HG02970 (cell line): ENCODE data around the gene GNAI3.
"Not testable (repeated sequence)": the region's sequence is repeated elsewhere in the genome, so short reads cannot be mapped to it uniquely, and the experiment has no call there.

ENCODE experiments used
- ATAC-seq: cut with Tn5 transposase; IDR thresholded peaks from one replicate; pipeline ENCODE4 v1.9.1; 2021; ENCODE audit warnings: mild to moderate bottlenecking, moderate library complexity, moderate number of reproducible peaks; ENCODE audit not compliant: unreplicated experiment, low FRiP score

The GNAI3 gene

DNA sequence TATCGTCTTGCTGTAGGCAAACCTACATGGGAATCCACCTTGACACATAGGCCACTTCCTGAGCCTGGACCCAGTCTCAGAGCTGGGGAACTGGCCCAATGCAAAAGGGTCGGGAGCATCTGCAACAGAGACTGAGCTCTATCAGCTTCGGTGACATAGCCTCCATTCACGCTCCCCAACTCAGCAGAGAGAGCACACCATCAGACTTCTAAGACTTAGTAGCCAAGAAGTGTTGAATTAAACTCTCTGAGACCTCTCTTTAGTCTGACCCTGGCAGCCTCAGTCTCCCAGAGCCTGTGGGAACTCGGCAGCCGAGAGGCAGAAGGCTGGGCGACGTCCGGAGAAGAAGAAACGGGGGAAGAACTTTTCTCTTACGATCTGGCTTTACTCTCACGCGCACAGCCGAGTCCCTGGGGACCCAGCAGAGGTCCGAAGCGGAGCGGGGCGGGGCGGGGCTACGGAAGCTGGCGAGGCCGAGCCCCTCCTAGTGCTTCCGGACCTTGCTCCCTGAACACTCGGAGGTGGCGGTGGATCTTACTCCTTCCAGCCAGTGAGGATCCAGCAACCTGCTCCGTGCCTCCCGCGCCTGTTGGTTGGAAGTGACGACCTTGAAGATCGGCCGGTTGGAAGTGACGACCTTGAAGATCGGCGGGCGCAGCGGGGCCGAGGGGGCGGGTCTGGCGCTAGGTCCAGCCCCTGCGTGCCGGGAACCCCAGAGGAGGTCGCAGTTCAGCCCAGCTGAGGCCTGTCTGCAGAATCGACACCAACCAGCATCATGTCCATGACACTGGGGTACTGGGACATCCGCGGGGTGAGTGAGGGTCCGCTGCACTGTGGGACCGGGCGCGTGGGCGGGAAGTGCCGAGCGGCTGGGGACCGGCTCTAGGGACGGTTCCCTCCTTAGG is 107.5 kb downstream of the GNAI3 start, which contains the start of gene GSTM4:
Gene GSTM4 (plus strand): TSS at position 485 of the 905 bp plus-strand sequence. CDS start 291 bp downstream, at position 776.
- peak; percentile 82 for ATAC-seq

DNA sequence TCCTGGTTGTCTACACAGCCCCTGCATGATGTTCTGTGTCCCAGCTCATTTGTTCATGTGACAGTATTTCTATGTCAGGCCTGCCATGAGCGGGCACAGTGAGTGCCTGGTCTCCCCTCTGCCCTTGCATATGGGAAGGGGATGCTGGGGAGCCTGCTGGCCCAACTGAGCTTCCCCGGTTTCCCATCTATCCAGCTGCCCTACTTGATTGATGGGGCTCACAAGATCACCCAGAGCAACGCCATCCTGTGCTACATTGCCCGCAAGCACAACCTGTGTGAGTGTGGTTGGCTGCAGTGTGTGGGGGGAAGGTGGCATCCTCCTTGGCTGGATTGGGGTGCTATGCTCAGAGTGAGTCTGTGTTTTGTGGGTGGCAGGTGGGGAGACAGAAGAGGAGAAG is 109.0 kb downstream of the GNAI3 start:
- no peak for ATAC-seq

DNA sequence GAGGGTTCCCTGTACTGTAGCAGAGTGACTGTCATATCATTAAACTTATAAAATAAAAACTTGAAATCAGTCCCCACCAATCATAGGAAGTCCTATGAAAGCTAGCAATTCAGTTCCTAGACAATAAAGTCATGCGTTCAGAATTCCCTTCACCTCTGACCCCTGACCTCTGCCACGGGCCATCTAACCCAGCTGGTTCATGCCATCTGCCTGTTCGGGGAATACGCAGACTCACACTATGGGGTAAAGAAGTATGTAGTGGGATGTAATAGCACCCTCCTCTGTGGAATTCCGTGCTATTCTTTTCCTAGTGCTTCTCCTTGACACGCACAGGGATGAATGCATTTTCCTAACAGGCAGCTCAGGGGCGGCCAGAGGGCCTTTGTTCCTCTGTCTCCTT is 109.6 kb downstream of the GNAI3 start:
- no peak for ATAC-seq

DNA sequence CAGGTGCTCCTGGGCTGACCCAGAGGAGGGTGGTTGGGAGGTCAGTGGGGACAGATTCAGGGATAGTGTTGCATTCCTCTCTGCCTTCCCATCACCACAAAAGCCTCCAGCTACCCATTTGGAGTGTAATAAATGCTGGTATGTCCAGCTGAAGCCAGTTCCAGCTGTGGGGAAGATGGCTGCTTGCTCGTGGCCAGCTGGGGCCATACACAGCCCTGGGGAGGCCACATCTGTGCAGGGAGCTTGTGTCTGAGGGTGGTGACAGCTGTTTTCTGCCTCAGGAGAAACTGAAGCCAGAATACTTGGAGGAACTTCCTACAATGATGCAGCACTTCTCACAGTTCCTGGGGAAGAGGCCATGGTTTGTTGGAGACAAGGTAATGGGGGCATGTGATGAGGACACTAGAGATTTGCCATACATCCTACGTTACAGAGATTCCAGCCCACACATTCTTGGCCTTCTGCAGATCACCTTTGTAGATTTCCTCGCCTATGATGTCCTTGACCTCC is 110.2 kb downstream of the GNAI3 start:
- ATAC-seq = no peak

DNA sequence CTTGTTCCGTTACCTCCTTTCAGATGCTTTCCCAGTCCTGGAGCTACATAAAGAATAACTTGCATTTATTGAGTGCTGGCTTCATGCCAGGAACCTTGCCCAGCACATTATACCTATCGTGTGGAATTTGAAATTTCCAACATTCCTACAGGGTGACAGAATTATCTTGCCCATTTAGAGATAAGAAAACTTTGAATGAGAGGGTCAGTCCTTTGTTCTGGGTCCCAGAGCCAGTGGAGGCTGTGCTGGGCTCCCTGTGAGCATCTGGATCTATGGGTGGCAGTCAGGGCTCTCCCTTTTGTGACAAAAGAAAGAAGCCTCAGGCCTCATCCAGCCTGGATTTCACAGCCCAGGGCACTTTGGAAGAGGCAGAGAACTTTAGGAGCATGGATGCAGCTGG is 110.7 kb downstream of the GNAI3 start:
- no peak for ATAC-seq

- ATAC-seq = no peak
Measured at GRCh38 chr1:109659997-109660690, 111.7 kb downstream of the GNAI3 start.

GRCh38 chr1:109660691-109661026 is 112.2 kb downstream of the GNAI3 start:
- ATAC-seq = not testable (repeated sequence)

DNA sequence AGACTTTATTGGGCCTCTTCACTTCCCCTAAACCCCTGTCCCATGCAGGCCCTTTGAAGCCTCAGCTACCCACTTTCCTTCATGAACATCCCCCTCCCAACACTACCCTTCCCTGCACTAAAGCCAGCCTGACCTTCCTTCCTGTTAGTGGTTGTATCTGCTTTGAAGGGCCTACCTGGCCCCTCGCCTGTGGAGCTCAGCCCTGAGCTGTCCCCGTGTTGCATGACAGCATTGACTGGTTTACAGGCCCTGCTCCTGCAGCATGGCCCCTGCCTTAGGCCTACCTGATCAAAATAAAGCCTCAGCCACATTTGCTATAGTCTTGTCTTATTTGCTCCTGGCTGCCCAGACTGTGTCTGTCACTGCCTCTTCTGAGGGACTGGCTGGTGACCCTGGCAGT is 113.0 kb downstream of the GNAI3 start:
- no peak for ATAC-seq

DNA sequence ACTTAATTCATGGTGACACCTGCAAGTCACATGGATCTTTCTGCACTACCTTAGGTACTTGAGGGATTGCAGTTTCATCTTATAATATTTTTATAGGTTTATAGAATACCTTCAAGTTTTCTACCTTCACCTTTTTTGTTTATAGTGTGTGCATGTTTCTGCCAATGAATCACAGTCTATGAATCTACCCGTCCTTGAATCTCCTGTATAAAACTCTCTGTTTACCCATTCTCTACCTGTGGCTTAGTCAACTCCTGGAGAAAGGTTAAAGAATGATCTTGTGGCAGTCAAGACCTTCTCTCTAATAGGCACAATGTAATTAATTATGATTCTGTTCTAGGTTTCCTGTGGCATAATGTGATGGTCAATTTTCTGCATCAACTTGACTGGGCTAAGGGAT is 116.3 kb downstream of the GNAI3 start:
- no peak for ATAC-seq

- no peak for ATAC-seq
Measured at GRCh38 chr1:109667452-109668122, 119.2 kb downstream of the GNAI3 start, which contains the start of gene GSTM2. Gene GSTM2, plus strand, starts transcription at chr1:109668057. Its CDS starts 59 bp downstream, at chr1:109668116.
